GM23338 (cell line): ENCODE data around the gene BRINP2. TPM values are rescaled to one million over a fixed set of nuclear protein-coding genes. Genes with fewer than 3 reads are reported as not detected.

ENCODE experiments used
- ATAC-seq: fragments of 200-7000 bp; cut with Tn5 transposase; 3 replicates; pipeline ENCODE4 v1.9.1; 2020
- DNase-seq: peaks from one replicate; pipeline ENCODE4 v3.0.0-alpha.2; 2015; ENCODE audit warnings: low spot score
- H2AFZ ChIP-seq: fragments of 200-600 bp; sonication (generic); 2 replicates; pipeline ENCODE4 v1.8.0; 2016; ENCODE audit warnings: antibody characterized with exemption, mild to moderate bottlenecking, moderate library complexity
- H3F3A ChIP-seq: fragments of 200-600 bp; sonication (generic); replicated peaks from 2 replicates; pipeline ENCODE4 v1.8.0; 2017; ENCODE audit warnings: antibody characterized with exemption, mixed run types, low read depth
- H3K27ac ChIP-seq: fragments of 200-600 bp; sonication (generic); 2 replicates; pipeline ENCODE4 v1.6.1; 2016; ENCODE audit warnings: low read depth
- H3K27me3 ChIP-seq: fragments of 200-600 bp; sonication (generic); 2 replicates; pipeline ENCODE4 v1.8.0; 2016; ENCODE audit warnings: mild to moderate bottlenecking, mixed run types, moderate library complexity; ENCODE audit not compliant: insufficient read depth
- H3K36me3 ChIP-seq: fragments of 200-600 bp; sonication (generic); 2 replicates; pipeline ENCODE4 v1.8.0; 2016; ENCODE audit warnings: mild to moderate bottlenecking; ENCODE audit not compliant: insufficient read depth
- H3K4me1 ChIP-seq: fragments of 200-600 bp; sonication (generic); 2 replicates; pipeline ENCODE4 v1.8.0; 2016; ENCODE audit warnings: mild to moderate bottlenecking, moderate library complexity; ENCODE audit not compliant: insufficient read depth
- H3K4me2 ChIP-seq: fragments of 200-600 bp; sonication (generic); 2 replicates; pipeline ENCODE4 v1.7.1; 2017; ENCODE audit warnings: mixed run types
- H3K4me3 ChIP-seq: fragments of 200-600 bp; sonication (generic); 2 replicates; pipeline ENCODE4 v1.6.1; 2016; ENCODE audit warnings: mixed run types
- H3K79me2 ChIP-seq: fragments of 200-600 bp; sonication (generic); replicated peaks from 2 replicates; pipeline ENCODE4 v1.8.0; 2017; ENCODE audit warnings: mild to moderate bottlenecking; ENCODE audit not compliant: insufficient read depth
- H3K9me2 ChIP-seq: fragments of 200-600 bp; sonication (generic); 2 replicates; pipeline ENCODE4 v1.8.0; 2017; ENCODE audit not compliant: insufficient read depth
- H4K20me1 ChIP-seq: fragments of 200-600 bp; sonication (generic); replicated peaks from 2 replicates; pipeline ENCODE4 v1.8.0; 2017; ENCODE audit warnings: mild to moderate bottlenecking; ENCODE audit not compliant: insufficient read depth
- H3K27ac Mint-ChIP-seq: 2 replicates; pipeline ENCODE4 v1.8.0; 2020; ENCODE audit warnings: inconsistent platforms, mild to moderate bottlenecking, moderate library complexity, mixed read lengths
- H3K27me3 Mint-ChIP-seq: 3 replicates; pipeline ENCODE4 v1.8.0; 2022; ENCODE audit warnings: low read depth, mild to moderate bottlenecking, moderate library complexity, mixed read lengths, inconsistent platforms; ENCODE audit not compliant: insufficient read depth, poor library complexity
- H3K36me3 Mint-ChIP-seq: 3 replicates; pipeline ENCODE4 v1.8.0; 2021; ENCODE audit warnings: low read depth, mild to moderate bottlenecking, inconsistent platforms, moderate library complexity, mixed read lengths
- H3K4me1 Mint-ChIP-seq: 3 replicates; pipeline ENCODE4 v1.8.0; 2020; ENCODE audit warnings: mild to moderate bottlenecking, inconsistent platforms, mixed read lengths
- H3K4me3 Mint-ChIP-seq: 3 replicates; pipeline ENCODE4 v1.8.0; 2021; ENCODE audit warnings: moderate library complexity, mild to moderate bottlenecking, inconsistent platforms, mixed read lengths
- H3K9me3 Mint-ChIP-seq: 3 replicates; pipeline ENCODE4 v1.8.0; 2020; ENCODE audit warnings: moderate library complexity, mild to moderate bottlenecking, inconsistent platforms, mixed read lengths
- CREB1 ChIP-seq: fragments of 250-450 bp; sonication (Bioruptor Pico); IDR thresholded peaks from 2 replicates; pipeline ENCODE4 v1.5.0; 2020; ENCODE audit warnings: low read depth, mild to moderate bottlenecking, moderate library complexity
- EZH2 ChIP-seq: fragments of 200-600 bp; sonication (generic); IDR thresholded peaks from one replicate; pipeline ENCODE4 v1.8.0; 2017; ENCODE audit warnings: antibody characterized with exemption, mild to moderate bottlenecking, low read depth; ENCODE audit not compliant: unreplicated experiment
- EZH2phosphoT487 ChIP-seq: fragments of 200-600 bp; sonication (generic); IDR thresholded peaks from one replicate; pipeline ENCODE4 v1.8.1; 2018; ENCODE audit warnings: antibody characterized with exemption; ENCODE audit not compliant: unreplicated experiment
- JUNB ChIP-seq: IDR thresholded peaks from one replicate; pipeline ENCODE4 v1.6.1; 2016; ENCODE audit warnings: antibody characterized with exemption; ENCODE audit not compliant: unreplicated experiment
- NANOG ChIP-seq: IDR thresholded peaks from 2 replicates; pipeline ENCODE4 v1.6.1; 2016; ENCODE audit warnings: antibody characterized with exemption, borderline replicate concordance
- POLR2AphosphoS5 ChIP-seq: IDR thresholded peaks from 2 replicates; pipeline ENCODE4 v1.6.1; 2016; ENCODE audit warnings: antibody characterized with exemption, low read depth
- STAT1 ChIP-seq: IDR thresholded peaks from one replicate; pipeline ENCODE4 v1.6.1; 2016; ENCODE audit warnings: antibody characterized with exemption; ENCODE audit not compliant: unreplicated experiment
- ZNF114 ChIP-seq: fragments of 250-450 bp; sonication (Bioruptor Pico); IDR thresholded peaks from 2 replicates; pipeline ENCODE4 v1.5.0; 2020; ENCODE audit warnings: mild to moderate bottlenecking, moderate library complexity
- ZNF331 ChIP-seq: fragments of 250-450 bp; sonication (Bioruptor Pico); IDR thresholded peaks from 2 replicates; pipeline ENCODE4 v1.5.0; 2020; ENCODE audit warnings: low read depth, mild to moderate bottlenecking, moderate library complexity
- polyA plus RNA-seq: library from polyadenylated mRNA; unstranded; fragments of >200 nt; fragmentation: Nextera tagmentation; extraction: Ambion mirVana; gene quantifications from 2 replicates; pipeline ENCODE4 v1.2.1, GENCODE V29; 2016
- total RNA-seq: library from RNA; depleted of rRNA; stranded (reverse); fragments of >200 nt; shearing (Covaris generic); gene quantifications from 2 replicates; pipeline ENCODE4 v1.2.3, GENCODE V29; 2014
- TF ChIP-seq, protein P1 (sequence below): fragments of 250-450 bp; sonication (Bioruptor Pico); IDR thresholded peaks from 2 replicates; pipeline ENCODE4 v1.5.0; 2020; ENCODE audit warnings: mild to moderate bottlenecking, moderate library complexity

BRINP2 gene
- total and polyA plus RNA-seq, 2 experiments from 2014 or later, result 0.10 to 0.52 TPM

DNA sequence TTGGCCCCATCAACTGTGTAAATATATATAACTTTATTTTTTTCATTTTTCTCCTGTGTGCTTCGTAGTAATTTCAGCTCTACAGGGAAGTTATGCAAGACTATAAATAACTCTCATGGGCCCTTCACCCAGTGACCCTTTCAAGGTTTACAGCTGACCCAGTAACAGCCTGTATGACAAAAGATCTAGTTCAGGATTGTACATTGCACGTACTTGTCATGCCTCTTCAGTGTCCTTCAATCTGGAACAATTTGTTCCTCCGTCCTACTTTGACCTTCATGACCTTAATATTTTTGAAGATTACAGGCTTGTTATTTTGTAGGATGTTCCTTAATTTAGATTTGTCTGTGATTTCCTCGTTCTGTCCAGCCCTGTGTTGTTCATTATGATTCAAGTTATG, 40.5 kb downstream of the BRINP2 start (continued):
- no peak for TF ChIP-seq NANOG
- no peak for TF ChIP-seq STAT1
- TF ChIP-seq POLR2AphosphoS5, result no peak
- no peak for TF ChIP-seq EZH2phosphoT487
- TF ChIP-seq, protein P1, sequence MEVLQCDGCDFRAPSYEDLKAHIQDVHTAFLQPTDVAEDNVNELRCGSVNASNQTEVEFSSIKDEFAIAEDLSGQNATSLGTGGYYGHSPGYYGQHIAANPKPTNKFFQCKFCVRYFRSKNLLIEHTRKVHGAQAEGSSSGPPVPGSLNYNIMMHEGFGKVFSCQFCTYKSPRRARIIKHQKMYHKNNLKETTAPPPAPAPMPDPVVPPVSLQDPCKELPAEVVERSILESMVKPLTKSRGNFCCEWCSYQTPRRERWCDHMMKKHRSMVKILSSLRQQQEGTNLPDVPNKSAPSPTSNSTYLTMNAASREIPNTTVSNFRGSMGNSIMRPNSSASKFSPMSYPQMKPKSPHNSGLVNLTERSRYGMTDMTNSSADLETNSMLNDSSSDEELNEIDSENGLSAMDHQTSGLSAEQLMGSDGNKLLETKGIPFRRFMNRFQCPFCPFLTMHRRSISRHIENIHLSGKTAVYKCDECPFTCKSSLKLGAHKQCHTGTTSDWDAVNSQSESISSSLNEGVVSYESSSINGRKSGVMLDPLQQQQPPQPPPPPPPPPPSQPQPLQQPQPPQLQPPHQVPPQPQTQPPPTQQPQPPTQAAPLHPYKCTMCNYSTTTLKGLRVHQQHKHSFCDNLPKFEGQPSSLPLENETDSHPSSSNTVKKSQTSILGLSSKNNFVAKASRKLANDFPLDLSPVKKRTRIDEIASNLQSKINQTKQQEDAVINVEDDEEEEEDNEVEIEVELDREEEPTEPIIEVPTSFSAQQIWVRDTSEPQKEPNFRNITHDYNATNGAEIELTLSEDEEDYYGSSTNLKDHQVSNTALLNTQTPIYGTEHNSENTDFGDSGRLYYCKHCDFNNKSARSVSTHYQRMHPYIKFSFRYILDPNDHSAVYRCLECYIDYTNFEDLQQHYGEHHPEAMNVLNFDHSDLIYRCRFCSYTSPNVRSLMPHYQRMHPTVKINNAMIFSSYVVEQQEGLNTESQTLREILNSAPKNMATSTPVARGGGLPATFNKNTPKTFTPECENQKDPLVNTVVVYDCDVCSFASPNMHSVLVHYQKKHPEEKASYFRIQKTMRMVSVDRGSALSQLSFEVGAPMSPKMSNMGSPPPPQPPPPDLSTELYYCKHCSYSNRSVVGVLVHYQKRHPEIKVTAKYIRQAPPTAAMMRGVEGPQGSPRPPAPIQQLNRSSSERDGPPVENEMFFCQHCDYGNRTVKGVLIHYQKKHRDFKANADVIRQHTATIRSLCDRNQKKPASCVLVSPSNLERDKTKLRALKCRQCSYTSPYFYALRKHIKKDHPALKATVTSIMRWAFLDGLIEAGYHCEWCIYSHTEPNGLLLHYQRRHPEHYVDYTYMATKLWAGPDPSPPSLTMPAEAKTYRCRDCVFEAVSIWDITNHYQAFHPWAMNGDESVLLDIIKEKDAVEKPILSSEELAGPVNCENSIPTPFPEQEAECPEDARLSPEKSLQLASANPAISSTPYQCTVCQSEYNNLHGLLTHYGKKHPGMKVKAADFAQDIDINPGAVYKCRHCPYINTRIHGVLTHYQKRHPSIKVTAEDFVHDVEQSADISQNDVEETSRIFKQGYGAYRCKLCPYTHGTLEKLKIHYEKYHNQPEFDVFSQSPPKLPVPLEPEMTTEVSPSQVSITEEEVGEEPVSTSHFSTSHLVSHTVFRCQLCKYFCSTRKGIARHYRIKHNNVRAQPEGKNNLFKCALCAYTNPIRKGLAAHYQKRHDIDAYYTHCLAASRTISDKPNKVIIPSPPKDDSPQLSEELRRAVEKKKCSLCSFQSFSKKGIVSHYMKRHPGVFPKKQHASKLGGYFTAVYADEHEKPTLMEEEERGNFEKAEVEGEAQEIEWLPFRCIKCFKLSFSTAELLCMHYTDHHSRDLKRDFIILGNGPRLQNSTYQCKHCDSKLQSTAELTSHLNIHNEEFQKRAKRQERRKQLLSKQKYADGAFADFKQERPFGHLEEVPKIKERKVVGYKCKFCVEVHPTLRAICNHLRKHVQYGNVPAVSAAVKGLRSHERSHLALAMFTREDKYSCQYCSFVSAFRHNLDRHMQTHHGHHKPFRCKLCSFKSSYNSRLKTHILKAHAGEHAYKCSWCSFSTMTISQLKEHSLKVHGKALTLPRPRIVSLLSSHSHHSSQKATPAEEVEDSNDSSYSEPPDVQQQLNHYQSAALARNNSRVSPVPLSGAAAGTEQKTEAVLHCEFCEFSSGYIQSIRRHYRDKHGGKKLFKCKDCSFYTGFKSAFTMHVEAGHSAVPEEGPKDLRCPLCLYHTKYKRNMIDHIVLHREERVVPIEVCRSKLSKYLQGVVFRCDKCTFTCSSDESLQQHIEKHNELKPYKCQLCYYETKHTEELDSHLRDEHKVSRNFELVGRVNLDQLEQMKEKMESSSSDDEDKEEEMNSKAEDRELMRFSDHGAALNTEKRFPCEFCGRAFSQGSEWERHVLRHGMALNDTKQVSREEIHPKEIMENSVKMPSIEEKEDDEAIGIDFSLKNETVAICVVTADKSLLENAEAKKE (CRISPR knock-in tag), result no peak
- TF ChIP-seq EZH2, result no peak
- no peak for TF ChIP-seq ZNF114

DNA sequence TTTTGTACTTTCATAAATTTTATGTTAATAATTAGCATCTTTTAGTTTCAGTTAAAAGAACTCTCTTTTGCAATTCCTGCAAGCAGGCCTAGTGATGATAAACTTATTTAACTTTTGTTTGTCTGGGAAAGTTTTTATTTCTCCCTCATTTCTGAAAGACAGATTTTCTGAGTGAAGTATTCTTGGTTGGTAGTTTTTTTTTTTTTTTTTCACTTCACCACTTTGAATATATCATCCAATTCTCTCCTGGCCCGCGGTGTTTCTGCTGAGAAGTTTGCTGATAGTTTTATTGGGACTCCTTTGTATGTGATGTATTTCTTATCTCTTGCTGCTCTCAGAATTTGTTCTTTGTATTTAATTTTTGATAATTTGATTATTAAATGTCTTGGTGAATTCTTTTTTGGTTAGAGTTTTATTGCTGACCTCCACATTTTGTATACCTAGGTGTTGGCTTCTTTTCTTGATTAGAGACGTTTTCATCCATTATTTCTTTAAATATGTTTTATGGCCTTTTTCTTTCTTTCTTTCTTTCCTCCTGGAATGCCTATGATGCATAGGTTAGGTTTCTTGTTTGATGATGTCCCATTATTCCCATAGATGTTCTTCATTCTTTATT, 45.9 kb downstream of the BRINP2 start:
- Histone ChIP-seq H3K79me2 (no peaks in the 10 kb centered on the region), H3K9me2 (no peaks in the 10 kb centered on the region), H3K27me3 (no peaks in the 10 kb centered on the region), H3K36me3 (no peaks in the 10 kb centered on the region), H3K27ac (no peak overlapping the region), H4K20me1 (no peaks in the 10 kb centered on the region), H3K4me2 (no peak overlapping the region), H3F3A (no peaks in the 10 kb centered on the region), H3K4me1 (no peaks in the 10 kb centered on the region), H2AFZ (no peak overlapping the region), H3K4me3 (no peak overlapping the region)
- peaks cover 5% of the 10 kb centered on the region for H3K27me3 Mint-ChIP-seq
- H3K9me3 Mint-ChIP-seq, result peaks cover 3% of the 10 kb centered on the region; the same call in 1 of the 3 replicates
- no peaks in the 10 kb centered on the region; the same call in 2 of the 3 replicates for H3K4me1 Mint-ChIP-seq
- DNase-seq (no peak), ATAC-seq (no peak)
- H3K27ac Mint-ChIP-seq, result no peak overlapping the region
- H3K36me3 Mint-ChIP-seq, result 0 out of 3 replicates have a peak, but pooled peaks cover 5% of the 10 kb centered on the region
- no peak overlapping the region for H3K4me3 Mint-ChIP-seq
- TF ChIP-seq ZNF331 (CRISPR knock-in tag) (no peak), POLR2AphosphoS5 (no peak), JUNB (no peak), ZNF114 (no peak), CREB1 (no peak)
- TF ChIP-seq, protein P1 (CRISPR knock-in tag), result no peak
